AG04449 (cell line): ENCODE data around the gene CCS.

Experiments
- CTCF ChIA-PET: fragments of 350-600 bp; formaldehyde crosslinking; extraction: SDS; loops from one replicate; lab custom pipeline; 2021; ENCODE audit warnings: antibody characterized with exemption; lab: Yijun Ruan, JAX
- POLR2A ChIA-PET: fragments of 400-600, 350-600 bp; formaldehyde crosslinking; extraction: SDS; loops from one replicate; lab custom pipeline; 2020; ENCODE audit warnings: antibody characterized with exemption, inconsistent platforms; lab: Yijun Ruan, JAX
- DNase-seq: peaks from one replicate; pipeline ENCODE4 v3.0.0-alpha.2; 2010; ENCODE audit warnings: low read depth, low spot score
- H3K4me3 ChIP-seq: 2 replicates; pipeline ENCODE4 v1.5.1; 2011; ENCODE audit warnings: low read depth, mild to moderate bottlenecking, control low read depth, low read length
- CTCF ChIP-seq: IDR thresholded peaks from one replicate; pipeline ENCODE4 v1.5.1; 2011; ENCODE audit warnings: mild to moderate bottlenecking, moderate library complexity, low read length, control low read depth, inconsistent platforms; ENCODE audit not compliant: insufficient read depth; ENCODE audit errors: missing control alignments

CCS gene

GRCh38 chr11:66546966-66547661 is 45.9 kb upstream of the CCS start:
- POLR2A ChIA-PET, result interaction anchor here (1.9 kb wide), 1 partner anchor 131 kb away, joined by 11 read pairs; the partner anchor contains the start of gene RBM4B
- no peak overlapping the region for H3K4me3 ChIP-seq
- DNase-seq, result no peak
- TF ChIP-seq CTCF, result no peak
- CTCF ChIA-PET, result interaction anchor here (1.0 to 1.5 kb wide), 3 partner anchors 138 to 148 kb away, joined by 4 to 7 read pairs (median 5); no protein-coding TSS in a partner anchor

GRCh38 chr11:66547662-66548009 is 45.3 kb upstream of the CCS start:
- ChIA-PET CTCF (no interaction called here), POLR2A (no interaction called here)
- DNase-seq, result no peak
- no peak overlapping the region for H3K4me3 ChIP-seq
- no peak for TF ChIP-seq CTCF

- DNase-seq, result no peak
- no peak overlapping the region for H3K4me3 ChIP-seq
- ChIA-PET POLR2A (no interaction called here), CTCF (interaction anchor here (1.2 kb wide), 1 partner anchor 19 kb away, joined by 3 read pairs; no protein-coding TSS in a partner anchor)
- TF ChIP-seq CTCF, result no peak
These were observed 44.9 kb upstream of the CCS start for GRCh38 chr11:66548041-66548440.

GRCh38 chr11:66548774-66549630 is 44.0 kb upstream of the CCS start:
- no peak for TF ChIP-seq CTCF
- H3K4me3 ChIP-seq, result no peak overlapping the region
- no peak for DNase-seq
- POLR2A ChIA-PET, result interaction anchor here (0.7 kb wide), 1 partner anchor 63 kb away, joined by 3 read pairs; no protein-coding TSS in a partner anchor
- CTCF ChIA-PET, result interaction anchor here (1.2 kb wide), 2 partner anchors 18 to 30 kb away, joined by 3 read pairs; no protein-coding TSS in a partner anchor

GRCh38 chr11:66549696-66550095 is 43.3 kb upstream of the CCS start:
- no peak for TF ChIP-seq CTCF
- POLR2A ChIA-PET, result interaction anchor here (0.7 kb wide), 1 partner anchor 64 kb away, joined by 3 read pairs; no protein-coding TSS in a partner anchor

GRCh38 chr11:66550887-66551286 is 42.1 kb upstream of the CCS start:
- DNase-seq, result no peak
- CTCF ChIA-PET, result no interaction called here
- TF ChIP-seq CTCF, result no peak
- no peak overlapping the region for H3K4me3 ChIP-seq
- POLR2A ChIA-PET, result no interaction called here

More at GRCh38 chr11:66549696-66550095, 43.3 kb upstream of the CCS start:
- no peak overlapping the region for H3K4me3 ChIP-seq
- CTCF ChIA-PET, result interaction anchor here (1.2 kb wide), 1 partner anchor 30 kb away, joined by 3 read pairs; no protein-coding TSS in a partner anchor
- no peak for DNase-seq
